Osteoblast (primary cell): ENCODE data around the gene KIAA0825. TPM values are rescaled to one million over a fixed set of nuclear protein-coding genes. Genes with fewer than 3 reads are reported as not detected.

Experiments
- DNase-seq: peaks from one replicate; pipeline ENCODE4 v3.0.0; 2011; ENCODE audit warnings: low spot score, mixed read lengths; ENCODE audit not compliant: insufficient read length; ENCODE audit errors: missing footprints
- H2AFZ ChIP-seq: 2 replicates; pipeline ENCODE4 v1.6.0; 2011; ENCODE audit warnings: mild to moderate bottlenecking, low read length
- H3K27ac ChIP-seq: 2 replicates; pipeline ENCODE4 v1.5.1; 2011; ENCODE audit warnings: mild to moderate bottlenecking, low read depth, low read length, moderate library complexity
- H3K27me3 ChIP-seq: 2 replicates; pipeline ENCODE4 v1.6.0; 2012; ENCODE audit warnings: mild to moderate bottlenecking, control low read depth, inconsistent platforms, low read length, moderate library complexity; ENCODE audit not compliant: insufficient read depth
- H3K36me3 ChIP-seq: 2 replicates; pipeline ENCODE4 v1.5.1; 2011; ENCODE audit warnings: mild to moderate bottlenecking, low read length, control low read depth, moderate library complexity; ENCODE audit not compliant: insufficient read depth
- H3K4me1 ChIP-seq: 2 replicates; pipeline ENCODE4 v1.5.1; 2011; ENCODE audit warnings: mild to moderate bottlenecking, low read length, control low read depth, moderate library complexity; ENCODE audit not compliant: insufficient read depth
- H3K4me2 ChIP-seq: 2 replicates; pipeline ENCODE4 v1.6.0; 2011; ENCODE audit warnings: mild to moderate bottlenecking, low read length; ENCODE audit not compliant: insufficient read depth
- H3K4me3 ChIP-seq: fragments of 200-600 bp; sonication (generic); 3 replicates; pipeline ENCODE4 v1.5.1; 2012; ENCODE audit warnings: mild to moderate bottlenecking, low read length, inconsistent platforms; ENCODE audit not compliant: insufficient read depth
- H3K79me2 ChIP-seq: 2 replicates; pipeline ENCODE4 v1.6.0; 2012; ENCODE audit warnings: mild to moderate bottlenecking, low read length, control low read depth, inconsistent platforms; ENCODE audit not compliant: insufficient read depth
- H3K9me3 ChIP-seq: 2 replicates; pipeline ENCODE4 v1.5.1; 2011; ENCODE audit warnings: low read depth, low read length, control low read depth
- H4K20me1 ChIP-seq: 2 replicates; pipeline ENCODE4 v1.6.0; 2012; ENCODE audit warnings: mild to moderate bottlenecking, low read length, control low read depth; ENCODE audit not compliant: insufficient read depth
- CTCF ChIP-seq: IDR thresholded peaks from 2 replicates; pipeline ENCODE4 v1.5.1; 2011; ENCODE audit warnings: mild to moderate bottlenecking, low read depth, low read length, moderate library complexity; ENCODE audit errors: extremely low read depth
- total RNA-seq: library from RNA; depleted of rRNA; stranded (reverse); fragments of >200 nt; gene quantifications from 2 replicates; pipeline ENCODE4 v1.2.3, GENCODE V29; 2012

Gene KIAA0825
- total RNA-seq, 1 donor: 8.0 TPM

DNA sequence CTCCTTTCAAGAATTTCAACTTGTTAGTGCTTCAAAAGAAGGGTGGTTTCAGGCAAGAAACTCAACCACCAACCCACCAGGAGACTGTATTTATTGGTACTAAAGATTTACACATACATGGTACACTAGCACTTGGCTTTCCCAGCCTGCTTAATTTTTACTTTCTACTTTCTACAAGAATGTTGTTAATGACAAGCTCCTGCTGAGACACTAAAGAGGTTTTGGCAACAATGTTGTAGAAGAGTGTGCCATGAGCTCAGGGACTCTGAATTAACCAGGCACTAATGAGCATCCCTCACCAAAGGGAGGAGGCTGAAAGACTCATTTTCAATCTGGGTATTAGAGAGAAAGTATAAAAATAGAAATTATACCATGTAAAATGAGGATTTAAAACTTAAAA, 195.0 kb downstream of the KIAA0825 start:
- Histone ChIP-seq H3K9me3 (no peaks in the 10 kb centered on the region), H3K27me3 (no peaks in the 10 kb centered on the region), H3K4me1 (no peaks in the 10 kb centered on the region), H3K4me3 (no peak overlapping the region), H3K27ac (no peak overlapping the region), H3K79me2 (no peaks in the 10 kb centered on the region), H3K4me2 (no peak overlapping the region), H2AFZ (no peak overlapping the region), H3K36me3 (no peaks in the 10 kb centered on the region), H4K20me1 (no peaks in the 10 kb centered on the region)
- no peak for TF ChIP-seq CTCF
- DNase-seq: no peak

DNA sequence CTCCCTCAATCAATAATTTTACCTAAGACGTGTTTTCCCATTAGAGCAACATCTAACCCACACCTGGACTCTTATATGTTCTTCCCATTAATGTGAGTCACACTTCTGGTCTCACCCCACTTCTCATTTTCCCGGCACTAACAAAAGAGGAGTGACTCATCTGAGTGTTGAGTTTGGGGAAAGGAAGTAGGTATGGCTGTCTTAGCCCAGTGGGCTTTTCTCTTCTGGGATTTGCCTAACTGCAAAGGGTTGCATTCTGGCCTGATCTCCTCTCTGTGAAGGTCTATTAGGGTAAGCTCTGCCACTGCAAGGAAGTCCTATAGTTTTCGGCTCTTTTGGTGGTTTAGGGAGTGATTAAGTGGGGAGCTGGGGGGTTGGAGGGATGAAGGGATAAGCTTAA, 195.6 kb downstream of the KIAA0825 start:
- DNase-seq: no peak
- no peak for TF ChIP-seq CTCF
- H3K9me3 ChIP-seq: no peaks in the 10 kb centered on the region
- H3K4me1 ChIP-seq: no peaks in the 10 kb centered on the region
- H3K4me3 ChIP-seq: no peak overlapping the region
- no peak overlapping the region for H2AFZ ChIP-seq
- H3K79me2 ChIP-seq: no peaks in the 10 kb centered on the region
- no peak overlapping the region for H3K4me2 ChIP-seq
- H3K27ac ChIP-seq: no peak overlapping the region
- no peaks in the 10 kb centered on the region for H3K27me3 ChIP-seq
- no peaks in the 10 kb centered on the region for H3K36me3 ChIP-seq
- H4K20me1 ChIP-seq: no peaks in the 10 kb centered on the region

DNA sequence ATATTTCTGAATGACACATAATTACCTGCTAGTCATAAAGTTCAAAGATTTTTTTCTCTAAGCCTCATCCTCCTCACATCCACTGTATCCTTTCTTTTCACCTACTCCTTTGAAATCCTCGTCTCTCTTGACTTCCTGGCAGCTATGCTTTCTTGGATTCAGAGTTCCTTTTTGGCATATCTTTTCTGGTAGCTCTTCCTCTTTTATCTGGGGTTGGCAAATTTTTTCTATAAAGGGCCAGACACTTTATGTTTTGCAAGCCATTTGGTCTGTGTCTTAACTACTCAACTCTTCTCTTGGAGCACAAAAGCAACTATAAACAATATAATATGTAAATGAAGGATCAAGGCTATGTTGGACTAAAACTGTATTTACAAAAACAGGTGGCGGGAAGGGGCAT, 197.5 kb downstream of the KIAA0825 start:
- DNase-seq: no peak
- no peaks in the 10 kb centered on the region for H3K36me3 ChIP-seq
- no peaks in the 10 kb centered on the region for H4K20me1 ChIP-seq
- H3K27me3 ChIP-seq: no peaks in the 10 kb centered on the region
- no peak overlapping the region for H2AFZ ChIP-seq
- H3K79me2 ChIP-seq: no peaks in the 10 kb centered on the region
- no peaks in the 10 kb centered on the region for H3K9me3 ChIP-seq
- H3K4me2 ChIP-seq: no peak overlapping the region
- no peak for TF ChIP-seq CTCF
- no peaks in the 10 kb centered on the region for H3K4me1 ChIP-seq
- no peak overlapping the region for H3K4me3 ChIP-seq
- H3K27ac ChIP-seq: no peak overlapping the region

DNA sequence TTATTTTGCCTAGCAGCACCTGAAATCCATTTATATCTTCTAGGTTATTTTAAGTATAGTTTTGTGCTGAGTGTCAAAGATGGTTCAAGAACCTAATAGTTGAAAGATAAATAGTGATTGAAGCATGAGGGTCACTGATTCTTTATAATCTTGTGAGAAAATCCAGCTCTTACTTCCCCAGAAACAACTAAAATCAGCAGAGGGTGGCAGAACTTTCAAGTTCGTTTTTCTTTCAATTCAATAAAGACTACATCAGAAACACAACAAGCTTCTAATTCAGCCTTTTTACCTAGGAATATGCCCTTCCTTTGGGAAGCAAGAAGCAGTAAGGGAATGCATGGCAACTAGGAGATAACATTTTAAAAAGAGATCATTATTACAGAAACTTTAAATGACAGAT, 202.6 kb downstream of the KIAA0825 start:
- Histone ChIP-seq H3K27ac (no peak overlapping the region), H3K36me3 (no peaks in the 10 kb centered on the region), H2AFZ (no peak overlapping the region), H3K4me3 (no peak overlapping the region), H3K79me2 (no peaks in the 10 kb centered on the region), H3K4me2 (no peak overlapping the region), H3K27me3 (no peaks in the 10 kb centered on the region), H4K20me1 (no peaks in the 10 kb centered on the region), H3K9me3 (no peaks in the 10 kb centered on the region), H3K4me1 (no peaks in the 10 kb centered on the region)
- no peak for DNase-seq
- TF ChIP-seq CTCF: no peak
